Activated CD4-positive, CD25-positive, alpha-beta regulatory T cell treated with anti-CD3 and anti-CD28 coated beads, Interleukin-2, amount 50 U/mL, for 72 hours (primary cell): Measurements from ENCODE around the gene FAH.

Source experiments
- DNase-seq: peaks from one replicate; pipeline ENCODE4 v3.0.0; 2021

FAH gene

DNA sequence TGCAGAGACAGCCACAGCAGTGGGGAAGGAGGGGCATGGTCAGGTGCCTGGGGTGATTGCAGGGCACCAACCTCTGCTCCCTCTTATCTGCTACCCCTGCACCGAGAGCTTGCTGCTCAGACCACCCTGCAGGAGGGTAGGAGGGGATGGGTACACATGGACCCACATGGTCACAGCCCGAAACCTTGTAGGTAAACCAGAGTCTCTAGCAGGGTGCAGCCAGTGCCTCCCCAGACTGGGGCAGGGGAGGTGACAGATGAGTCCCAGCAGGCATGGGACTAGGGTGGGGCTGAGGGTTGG lies 49.2 kb downstream of the FAH start:
- DNase-seq = no peak

GRCh38 chr15:80202641-80203360 lies 50.0 kb downstream of the FAH start:
- DNase-seq = no peak

DNA sequence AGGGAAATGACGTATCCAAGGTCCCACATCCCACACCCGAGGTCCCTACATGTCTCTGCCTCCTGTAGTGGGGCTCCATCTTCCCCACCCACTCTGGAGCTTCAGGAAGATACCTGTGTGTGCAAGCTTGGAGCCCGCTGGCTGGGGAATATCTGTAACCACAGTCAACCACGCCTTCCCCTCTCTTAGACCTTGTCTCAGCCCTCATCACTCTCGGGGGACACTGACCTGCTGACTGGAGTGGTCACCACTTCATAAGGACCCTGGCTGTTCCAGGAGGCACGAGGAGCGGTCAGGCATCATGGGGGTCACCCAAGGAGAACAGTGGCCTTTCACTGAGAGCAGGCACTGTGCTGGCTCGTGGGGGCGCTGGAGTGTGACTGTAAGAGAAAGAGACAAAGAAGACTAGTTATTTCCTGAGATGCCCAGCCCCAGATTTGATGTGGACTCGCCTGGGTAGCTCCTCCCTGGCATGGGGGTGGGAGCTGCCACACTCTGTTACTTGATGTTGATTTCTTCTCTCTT lies 50.6 kb downstream of the FAH start:
- DNase-seq = no peak

- DNase-seq = no peak
Measured at GRCh38 chr15:80204231-80204630, 51.4 kb downstream of the FAH start.

GRCh38 chr15:80207887-80208286 lies 55.1 kb downstream of the FAH start:
- DNase-seq = no peak

- DNase-seq = no peak
Measured at GRCh38 chr15:80208758-80209734, 56.2 kb downstream of the FAH start.

- DNase-seq = no peak
Measured at GRCh38 chr15:80210611-80211573, 58.1 kb downstream of the FAH start.

DNA sequence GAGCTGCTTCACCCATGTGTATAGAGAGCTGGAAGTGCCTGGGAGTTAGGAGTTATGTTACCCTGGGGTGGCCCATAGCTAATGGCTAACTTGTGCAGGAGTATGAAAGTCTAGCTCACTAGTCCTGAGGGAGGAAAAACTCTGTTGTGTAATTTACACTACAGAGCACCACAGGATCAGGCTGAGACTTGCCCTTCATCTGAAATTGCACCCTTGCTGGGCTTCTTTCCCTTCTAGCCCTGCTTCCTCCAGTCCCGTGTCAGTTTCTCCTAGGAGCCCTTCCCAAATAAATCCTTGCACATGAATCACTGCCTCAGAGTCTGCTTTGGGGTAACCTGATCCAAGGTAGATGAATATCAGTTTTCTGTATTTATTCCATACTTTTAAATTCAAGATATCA lies 59.2 kb downstream of the FAH start:
- no peak for DNase-seq

DNA sequence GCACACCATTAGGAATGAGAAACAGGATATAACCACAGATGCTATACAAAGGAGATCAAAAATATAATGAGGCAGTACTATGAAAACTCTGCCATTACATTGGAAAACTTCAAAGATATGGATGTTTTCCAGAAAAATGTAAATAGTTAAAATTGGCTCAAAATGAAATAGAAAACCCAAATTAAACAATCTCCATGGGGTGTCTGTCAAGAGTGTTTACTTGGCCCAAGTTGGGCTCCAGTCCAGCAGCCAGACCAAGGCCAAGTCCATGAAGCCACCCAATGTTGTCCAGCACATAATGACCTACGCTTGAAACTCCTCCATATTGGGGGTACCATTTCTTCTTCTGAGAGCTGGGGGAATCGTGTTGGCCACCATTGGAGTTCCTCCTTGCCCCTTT lies 62.1 kb downstream of the FAH start:
- no peak for DNase-seq

- no peak for DNase-seq
Measured at GRCh38 chr15:80216141-80216540, 63.3 kb downstream of the FAH start.

DNA sequence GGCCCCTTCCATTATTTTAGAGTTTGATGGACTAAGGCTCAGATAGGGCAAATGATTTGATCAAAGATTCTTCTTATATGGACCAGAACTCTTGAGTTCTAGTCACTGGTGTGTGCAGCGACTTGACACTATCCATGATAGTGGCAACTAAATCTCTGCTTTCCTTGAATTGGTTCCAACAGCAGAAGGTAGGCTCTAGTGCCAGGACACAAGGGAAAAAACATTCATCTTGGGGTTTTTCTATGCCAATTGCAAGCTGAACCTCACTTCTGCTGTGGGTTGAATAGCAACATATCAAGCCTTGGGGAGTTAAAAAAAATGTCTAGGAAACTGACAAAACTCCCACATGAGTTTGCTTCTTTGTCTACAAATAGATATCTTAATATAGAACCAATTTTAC lies 64.1 kb downstream of the FAH start:
- DNase-seq = no peak

DNA sequence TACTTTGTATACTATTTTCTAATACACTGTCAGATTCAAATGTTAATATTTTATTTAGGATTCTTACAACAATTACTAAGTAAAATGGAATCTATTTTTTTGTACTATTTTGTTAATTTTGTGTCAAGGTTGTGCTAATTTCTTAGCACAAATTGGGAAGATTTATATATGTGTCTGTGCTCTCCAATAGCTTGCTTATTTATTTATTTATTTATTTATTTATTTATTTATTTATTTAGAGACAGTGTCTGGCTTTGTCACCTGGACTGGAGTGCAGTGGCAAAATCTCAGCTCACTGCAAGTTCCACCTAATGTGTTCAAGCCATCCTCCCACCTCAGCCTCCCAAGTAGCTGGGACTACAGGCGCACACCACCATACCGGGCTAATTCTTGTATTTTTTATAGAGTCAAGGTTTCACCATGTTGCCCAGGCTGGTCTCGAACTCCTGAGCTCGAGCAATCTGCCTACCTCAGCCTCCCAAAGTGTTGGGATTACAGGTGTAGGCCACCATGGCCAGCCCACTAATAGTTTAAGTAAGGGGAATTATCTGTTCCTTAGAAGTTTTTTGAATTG lies 64.6 kb downstream of the FAH start:
- no peak for DNase-seq

DNA sequence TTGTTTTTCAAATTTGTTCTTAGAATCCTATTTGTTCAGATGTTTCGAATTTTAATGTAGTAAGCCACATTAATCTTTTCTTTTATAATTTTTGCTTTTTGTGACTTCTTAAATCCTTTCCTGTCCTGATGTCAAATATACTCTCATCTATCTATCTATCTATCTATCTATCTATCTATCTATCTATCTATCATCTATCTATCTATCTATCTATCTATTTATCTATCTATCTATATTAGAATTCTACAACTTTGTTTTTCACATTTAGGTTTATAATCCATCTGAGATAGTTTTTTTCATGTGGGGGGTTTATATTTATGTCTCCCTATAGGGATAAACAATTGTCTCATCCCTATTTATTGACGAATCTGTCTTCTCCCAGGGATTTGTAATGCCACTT lies 67.2 kb downstream of the FAH start:
- no peak for DNase-seq

- no peak for DNase-seq
Measured at GRCh38 chr15:80228959-80229610, 76.3 kb downstream of the FAH start.

DNA sequence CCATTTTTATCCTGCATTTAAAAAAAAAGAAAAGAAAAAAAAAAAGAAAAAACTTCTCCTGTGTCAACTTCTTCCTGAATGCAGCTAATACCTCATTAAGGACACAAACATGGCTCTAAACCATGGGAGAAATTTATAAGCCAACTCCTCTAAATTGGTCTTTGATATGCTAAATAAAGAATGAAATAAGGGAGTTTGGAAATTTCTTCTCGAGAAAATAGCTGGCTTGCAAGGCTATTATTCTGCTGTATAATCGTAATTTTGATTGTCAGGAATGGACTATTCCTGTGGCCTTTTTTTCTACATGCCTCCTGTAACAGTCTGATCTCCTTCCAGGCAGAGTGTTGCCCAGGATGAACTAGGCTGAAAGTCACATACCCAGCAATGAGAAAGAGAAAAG lies 78.6 kb downstream of the FAH start:
- no peak for DNase-seq

- no peak for DNase-seq
Measured at GRCh38 chr15:80233581-80233980, 80.8 kb downstream of the FAH start.

DNA sequence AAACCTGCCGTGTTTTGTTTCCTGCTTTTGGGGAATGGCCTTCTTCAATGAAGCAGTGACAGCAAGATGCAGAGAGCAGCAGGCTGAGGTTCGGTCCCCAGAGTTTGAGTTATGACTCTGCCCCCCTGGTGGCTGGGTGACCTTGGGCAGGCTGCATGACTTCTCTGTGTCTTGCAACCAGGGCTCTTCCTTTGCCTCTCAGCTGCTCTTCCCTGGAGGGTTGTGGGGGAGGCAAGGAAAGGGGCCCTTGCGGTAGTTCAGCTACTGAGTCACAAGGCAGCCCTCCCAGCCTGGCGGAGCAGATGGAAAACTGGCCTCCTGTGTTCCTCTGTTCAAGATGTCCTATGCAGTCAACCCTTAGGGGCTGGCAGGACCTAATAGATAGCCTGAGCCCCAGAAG lies 82.1 kb downstream of the FAH start:
- peak; percentile 47 for DNase-seq
